Measurements from ENCODE around the gene CTF1. TPM values are rescaled to one million over a fixed set of nuclear protein-coding genes. Genes with fewer than 3 reads are reported as not detected.

Gene CTF1
- total RNA-seq, 2 donors from 2014 or later: 3.1 to 3.3 TPM

GRCh38 chr16:30885196-30885595 lies 11.2 kb upstream of the CTF1 start:
- H3K27ac Mint-ChIP-seq: no peak overlapping the region
- H3K36me3 ChIP-seq (ENCODE audit: control insufficient read depth, insufficient read depth, low read length): peaks cover 60% of the 10 kb centered on the region
- no peaks in the 10 kb centered on the region for H3K27me3 ChIP-seq (ENCODE audit: control insufficient read depth, insufficient read depth, low read length, poor library complexity, severe bottlenecking)
- TF ChIP-seq CTCF (conservative IDR thresholded peaks at IDR 0.05): no peak
- peaks cover 70% of the 10 kb centered on the region for H3K36me3 Mint-ChIP-seq (ENCODE audit: low read depth)
- no peaks in the 10 kb centered on the region for H3K4me1 ChIP-seq (ENCODE audit: control insufficient read depth, insufficient read depth, low read length)
- H3K4me3 ChIP-seq (ENCODE audit: low read length): no peak overlapping the region
- no peak overlapping the region for H3K27ac ChIP-seq (ENCODE audit: low read depth, low read length)
- peaks cover 4% of the 10 kb centered on the region for H3K4me1 Mint-ChIP-seq
- H3K9ac ChIP-seq (ENCODE audit: extremely low read depth, low read length, poor library complexity, severe bottlenecking): no peak overlapping the region
- no peak for DNase-seq
- H3K27me3 Mint-ChIP-seq (ENCODE audit: insufficient read depth): no peaks in the 10 kb centered on the region
- H3K9me3 Mint-ChIP-seq: no peaks in the 10 kb centered on the region
- H3K4me3 Mint-ChIP-seq: no peak overlapping the region
- WGBS, 2 experiments (ENCODE audit: insufficient coverage in 1 of 2, insufficient read length in 1 of 2): 94 to 96% methylated on average over 9 of the region's 9 CpGs
- no peaks in the 10 kb centered on the region for H3K9me3 ChIP-seq (ENCODE audit: control insufficient read depth, low read length)

- no peaks in the 10 kb centered on the region for H3K27me3 Mint-ChIP-seq (ENCODE audit: insufficient read depth)
- H3K27ac Mint-ChIP-seq: no peak overlapping the region
- Histone ChIP-seq H3K27ac (ENCODE audit: low read depth, low read length) (no peak overlapping the region), H3K36me3 (ENCODE audit: control insufficient read depth, insufficient read depth, low read length) (peaks cover 61% of the 10 kb centered on the region), H3K9me3 (ENCODE audit: control insufficient read depth, low read length) (no peaks in the 10 kb centered on the region), H3K27me3 (ENCODE audit: control insufficient read depth, insufficient read depth, low read length, poor library complexity, severe bottlenecking) (no peaks in the 10 kb centered on the region), H3K4me3 (ENCODE audit: low read length) (no peak overlapping the region), H3K4me1 (ENCODE audit: control insufficient read depth, insufficient read depth, low read length) (no peaks in the 10 kb centered on the region), H3K9ac (ENCODE audit: extremely low read depth, low read length, poor library complexity, severe bottlenecking) (no peak overlapping the region)
- no peak for TF ChIP-seq CTCF (conservative IDR thresholded peaks at IDR 0.05)
- peaks cover 64% of the 10 kb centered on the region for H3K36me3 Mint-ChIP-seq (ENCODE audit: low read depth)
- peaks cover 4% of the 10 kb centered on the region for H3K4me1 Mint-ChIP-seq
- no peak overlapping the region for H3K4me3 Mint-ChIP-seq
- H3K9me3 Mint-ChIP-seq: no peaks in the 10 kb centered on the region
- 85 to 100% methylated on average over 1 of the region's 1 CpG for WGBS, 2 experiments (ENCODE audit: insufficient coverage in 1 of 2, insufficient read length in 1 of 2)
- no peak for DNase-seq
These were observed 10.3 kb upstream of the CTF1 start for GRCh38 chr16:30886145-30886544.

- Histone ChIP-seq H3K27me3 (ENCODE audit: control insufficient read depth, insufficient read depth, low read length, poor library complexity, severe bottlenecking) (no peaks in the 10 kb centered on the region), H3K27ac (ENCODE audit: low read depth, low read length) (no peak overlapping the region), H3K36me3 (ENCODE audit: control insufficient read depth, insufficient read depth, low read length) (peaks cover 69% of the 10 kb centered on the region), H3K9ac (ENCODE audit: extremely low read depth, low read length, poor library complexity, severe bottlenecking) (no peak overlapping the region), H3K9me3 (ENCODE audit: control insufficient read depth, low read length) (no peaks in the 10 kb centered on the region), H3K4me1 (ENCODE audit: control insufficient read depth, insufficient read depth, low read length) (no peaks in the 10 kb centered on the region), H3K4me3 (ENCODE audit: low read length) (no peak overlapping the region)
- peaks cover 1% of the 10 kb centered on the region for H3K4me1 Mint-ChIP-seq
- H3K9me3 Mint-ChIP-seq: no peaks in the 10 kb centered on the region
- TF ChIP-seq CTCF (conservative IDR thresholded peaks at IDR 0.05): no peak
- H3K27ac Mint-ChIP-seq: peak overlapping the region; percentile 48
- H3K27me3 Mint-ChIP-seq (ENCODE audit: insufficient read depth): no peaks in the 10 kb centered on the region
- no peak for DNase-seq
- WGBS, 2 experiments (ENCODE audit: insufficient coverage in 1 of 2, insufficient read length in 1 of 2): 94 to 97% methylated on average over 6 to 9 of the region's 9 CpGs
- no peak overlapping the region for H3K4me3 Mint-ChIP-seq
- peaks cover 57% of the 10 kb centered on the region for H3K36me3 Mint-ChIP-seq (ENCODE audit: low read depth)
These were observed 8.5 kb upstream of the CTF1 start for GRCh38 chr16:30887927-30888326.
